T-helper 2 cell (primary cell): ENCODE results near the gene F8A2.
A peak's percentile ranks its signal among the peaks of the same experiment; 100 is the strongest.
"Not testable (repeated sequence)": the region's sequence is repeated elsewhere in the genome, so short reads cannot be mapped to it uniquely, and the experiment has no call there.

Source experiments
- DNase-seq, 5 experiments: peaks; one replicate each; pipeline versions ENCODE4 v3.0.0 to v3.0.0-alpha.2; 2012 to 2022

Gene F8A2

DNA sequence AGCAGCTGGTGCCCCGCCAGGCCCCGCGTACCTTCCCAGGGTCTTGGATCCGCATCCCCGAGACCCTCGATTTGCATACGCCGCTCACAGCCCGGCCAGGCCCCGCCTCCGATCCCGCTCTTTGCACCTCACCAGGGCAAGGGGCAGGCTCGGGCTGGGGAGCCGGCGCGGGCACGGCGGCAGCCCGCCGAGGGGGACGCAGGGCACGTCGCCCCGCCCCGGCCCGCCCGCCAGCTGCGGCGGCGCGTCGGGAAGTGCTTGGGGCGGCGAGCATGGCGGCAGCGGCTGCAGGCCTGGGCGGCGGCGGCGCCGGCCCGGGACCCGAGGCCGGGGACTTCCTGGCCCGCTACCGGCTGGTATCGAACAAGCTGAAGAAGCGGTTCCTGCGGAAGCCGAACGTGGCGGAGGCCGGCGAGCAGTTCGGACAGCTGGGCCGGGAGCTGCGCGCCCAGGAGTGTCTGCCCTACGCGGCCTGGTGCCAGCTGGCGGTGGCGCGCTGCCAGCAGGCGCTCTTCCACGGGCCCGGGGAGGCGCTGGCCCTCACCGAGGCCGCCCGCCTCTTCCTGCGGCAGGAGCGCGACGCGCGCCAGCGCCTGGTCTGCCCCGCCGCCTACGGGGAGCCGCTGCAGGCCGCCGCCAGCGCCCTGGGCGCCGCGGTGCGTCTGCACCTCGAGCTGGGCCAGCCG is at the start of gene F8A2:
Gene F8A2 (plus strand): TSS at position 253 of the 686 bp plus-strand sequence. CDS start 20 bp downstream, at position 273.
- not testable (repeated sequence) for DNase-seq

- no peak for DNase-seq
Measured at GRCh38 chrX:155333544-155334100, 48.3 kb upstream of the F8A2 start.

- peak in 1 of 5 experiments; percentile 0 for DNase-seq
Measured at GRCh38 chrX:155334486-155335336, 47.2 kb upstream of the F8A2 start, which contains the start of gene CLIC2. Gene CLIC2 (minus strand): TSS chrX:155334614. CDS start chrX:155334427, 187 bp downstream.

- DNase-seq, result not testable (repeated sequence)
Measured at GRCh38 chrX:155335337-155335712, 46.6 kb upstream of the F8A2 start.

- DNase-seq, result not testable (repeated sequence)
Measured at GRCh38 chrX:155345689-155346088, 36.2 kb upstream of the F8A2 start.

- not testable (repeated sequence) for DNase-seq
Measured at GRCh38 chrX:155349448-155349847, 32.4 kb upstream of the F8A2 start.

- DNase-seq, result not testable (repeated sequence)
Measured at GRCh38 chrX:155363712-155364111, 18.2 kb upstream of the F8A2 start.

DNA sequence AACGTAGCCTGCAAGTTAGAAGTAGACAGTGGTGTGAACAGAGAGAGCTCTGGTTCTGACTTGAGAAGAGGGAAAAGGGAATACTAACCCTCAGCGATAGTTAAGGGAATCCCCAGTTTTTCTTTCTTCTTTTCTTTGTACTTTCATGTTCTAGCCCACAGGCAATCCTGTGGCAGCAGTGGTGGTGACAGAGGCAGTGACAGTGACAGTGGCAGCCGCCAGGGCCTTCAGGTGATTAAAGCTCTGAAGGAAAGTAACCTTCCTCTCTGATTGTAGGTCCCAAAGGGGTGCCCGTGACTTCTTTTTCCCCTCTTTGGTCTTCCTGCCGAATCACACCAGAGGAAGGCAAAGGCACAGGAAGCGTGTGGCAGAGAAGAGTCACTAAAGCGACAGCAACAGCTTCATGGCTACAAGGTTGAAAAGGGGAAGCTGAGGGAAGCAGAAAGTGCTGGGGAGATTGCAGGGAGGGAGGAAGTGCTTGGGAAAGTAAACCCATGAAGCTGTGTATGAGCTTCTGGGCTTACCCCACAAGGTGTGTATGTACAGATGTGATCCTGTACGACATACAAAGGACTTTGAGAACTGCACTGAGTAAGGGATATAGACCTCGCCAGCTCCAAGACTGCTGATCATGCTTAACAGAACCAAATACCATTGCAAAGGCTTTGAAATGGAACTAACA is 8.0 kb upstream of the F8A2 start:
- DNase-seq, result not testable (repeated sequence)

GRCh38 chrX:155379802-155380201 is 2.1 kb upstream of the F8A2 start:
- not testable (repeated sequence) for DNase-seq

GRCh38 chrX:155382529-155382967 is 653 bp downstream of the F8A2 start:
- not testable (repeated sequence) for DNase-seq

- no peak for DNase-seq
Measured at GRCh38 chrX:155389634-155390033, 7.7 kb downstream of the F8A2 start.

DNA sequence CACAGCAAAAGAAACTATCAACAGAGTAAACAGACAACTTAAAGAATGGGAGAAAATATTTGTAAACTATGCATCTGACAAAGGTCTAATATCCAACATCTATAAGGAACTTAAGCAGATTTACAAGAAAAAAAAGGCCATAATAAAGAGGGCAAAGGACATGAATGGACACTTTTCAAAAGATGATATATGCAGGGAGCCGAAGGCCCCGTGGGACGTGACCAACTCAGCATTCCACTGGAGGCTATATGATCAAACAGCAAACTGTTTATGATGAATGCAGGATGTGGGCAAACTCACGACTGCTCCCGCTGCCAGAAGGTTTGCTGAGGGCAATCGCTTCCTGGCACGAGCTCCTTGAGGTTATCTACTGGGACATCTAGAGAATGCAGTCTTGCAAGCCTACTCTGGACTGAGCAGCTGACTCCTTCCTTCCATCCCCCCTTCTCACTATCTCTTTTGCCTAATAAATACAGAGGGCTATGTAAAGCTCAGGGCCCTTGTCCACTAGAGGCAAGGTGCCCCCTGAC is 12.9 kb downstream of the F8A2 start:
- peak in 2 of 5 experiments; percentile 2 to 82 for DNase-seq

- DNase-seq, result no peak
Measured at GRCh38 chrX:155406429-155406828, 24.5 kb downstream of the F8A2 start.

DNA sequence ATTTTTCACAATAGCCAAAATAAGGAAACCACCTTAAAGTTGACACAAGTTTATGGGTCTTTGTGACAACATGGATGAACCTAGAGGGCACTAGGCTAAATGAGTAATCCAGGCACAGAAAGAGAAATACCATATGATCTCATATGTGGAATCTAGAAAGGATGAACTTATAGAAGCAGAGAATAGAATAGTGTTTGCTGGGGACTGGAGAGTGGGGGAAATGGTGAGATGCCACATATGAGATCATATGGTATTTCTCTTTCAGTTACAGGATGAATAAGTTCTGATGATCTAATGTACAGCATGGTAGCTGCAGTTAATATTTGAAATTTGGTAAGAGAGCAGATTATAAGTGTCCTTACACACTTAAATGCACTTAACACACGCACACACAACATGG is 35.9 kb downstream of the F8A2 start:
- DNase-seq, result no peak
